ENCODE data around the gene PRPF19. TPM values are rescaled to one million over a fixed set of nuclear protein-coding genes. Genes with fewer than 3 reads are reported as not detected.

The PRPF19 gene
- total RNA-seq, 2 experiments from 2014 or later, result 127 to 139 TPM

DNA sequence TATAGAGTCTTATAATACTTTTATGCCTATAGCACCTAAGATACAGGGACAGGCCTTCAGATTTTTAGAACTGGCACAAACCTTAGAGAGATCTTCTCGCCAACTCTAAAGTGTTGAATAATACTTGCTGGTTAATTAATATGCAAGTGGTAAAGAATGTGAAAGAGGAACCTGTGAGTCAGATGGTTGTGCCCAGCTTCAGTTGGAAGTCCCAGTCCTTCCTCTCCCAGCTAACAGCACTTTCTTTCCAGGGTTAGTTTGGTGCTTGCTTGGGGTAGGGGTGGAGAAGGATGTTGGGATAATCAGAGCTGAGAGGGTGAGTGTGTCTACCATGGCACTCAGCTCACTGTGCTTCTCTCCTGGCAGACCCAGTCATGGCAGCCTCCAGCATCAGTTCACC, 12.9 kb upstream of the PRPF19 start:
- H3K4me1 Mint-ChIP-seq (ENCODE audit: low read depth), result peaks cover 46% of the 10 kb centered on the region
- H3K9me3 Mint-ChIP-seq, result no peaks in the 10 kb centered on the region
- intact Hi-C loops (cut with micrococcal nuclease), result loop anchor here (5.0 to 10.0 kb wide), 2 partner anchors 33 to 415 kb away; partner anchors contain the start of genes DDB1, SLC15A3 and TKFC
- H3K36me3 Mint-ChIP-seq, result peaks cover 53% of the 10 kb centered on the region
- H3K27ac Mint-ChIP-seq, result no peak overlapping the region
- CTCF ChIA-PET, result interaction anchor here (0.8 to 1.7 kb wide), 4 partner anchors 20 to 144 kb away, joined by 3 to 5 read pairs (median 4); no protein-coding TSS in a partner anchor
- DNase-seq, result no peak
- peaks cover 6% of the 10 kb centered on the region for H3K27me3 Mint-ChIP-seq
- POLR2A ChIA-PET, result no interaction called here
- no peak overlapping the region for H3K4me3 Mint-ChIP-seq

DNA sequence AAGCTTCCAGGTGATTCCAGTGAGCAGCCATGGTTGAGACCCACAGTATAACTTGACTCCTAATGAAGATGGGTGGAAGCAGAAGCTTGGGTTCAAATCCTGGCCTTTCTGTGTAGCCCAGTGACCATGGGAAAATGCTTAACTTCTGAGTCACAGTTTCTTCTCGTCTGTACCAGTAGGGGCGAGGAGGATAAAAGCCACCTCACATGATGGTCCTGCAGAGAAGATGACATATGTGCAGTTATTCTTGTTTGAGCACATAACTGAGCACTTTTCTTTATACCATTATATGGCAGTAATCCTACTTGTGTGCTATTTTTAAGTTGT, 12.5 kb upstream of the PRPF19 start:
- Mint-ChIP-seq H3K4me1 (ENCODE audit: low read depth) (peaks cover 44% of the 10 kb centered on the region), H3K4me3 (no peak overlapping the region), H3K9me3 (no peaks in the 10 kb centered on the region), H3K36me3 (peaks cover 55% of the 10 kb centered on the region), H3K27me3 (peaks cover 3% of the 10 kb centered on the region), H3K27ac (no peak overlapping the region)
- CTCF ChIA-PET, result interaction anchor here (0.8 to 1.7 kb wide), 4 partner anchors 19 to 143 kb away, joined by 3 to 5 read pairs (median 4); no protein-coding TSS in a partner anchor
- DNase-seq, result no peak
- intact Hi-C loops (cut with micrococcal nuclease), result loop anchor here (5.0 to 10.0 kb wide), 2 partner anchors 33 to 416 kb away; partner anchors contain the start of genes DDB1, SLC15A3 and TKFC
- POLR2A ChIA-PET, result no interaction called here

DNA sequence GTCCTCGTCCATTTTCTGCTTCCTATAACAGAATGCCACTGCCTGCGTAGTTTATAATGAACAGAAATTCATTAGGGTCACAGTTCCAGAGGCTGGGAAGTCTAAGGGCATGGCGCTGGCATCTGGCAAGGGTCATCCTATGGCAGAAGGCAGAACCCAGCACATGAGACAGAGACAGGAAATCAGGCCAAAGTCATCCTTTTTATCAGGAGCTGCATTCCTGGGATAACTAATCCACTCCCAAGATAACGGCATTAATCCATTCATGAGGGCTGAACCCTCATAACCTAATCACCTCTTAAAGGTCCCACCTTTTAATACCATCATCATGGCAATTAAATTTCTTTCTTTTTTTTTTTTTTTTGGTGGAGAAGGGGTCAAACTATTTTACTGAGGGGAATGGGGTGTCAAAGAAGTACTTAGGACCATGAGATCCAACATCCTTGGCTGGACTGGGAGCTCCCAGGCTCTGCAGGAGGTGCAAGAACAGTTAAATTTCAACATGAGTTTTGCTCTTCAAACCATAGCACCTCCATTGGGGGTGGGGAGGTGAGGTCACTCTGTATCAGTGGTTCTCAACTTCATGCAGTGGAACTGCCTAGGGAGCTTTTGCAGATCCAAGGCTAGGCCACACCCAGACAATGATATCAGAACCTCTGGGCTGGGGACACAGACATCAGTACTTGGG, 12.0 kb upstream of the PRPF19 start:
- Mint-ChIP-seq H3K27me3 (peaks cover 2% of the 10 kb centered on the region), H3K36me3 (peaks cover 54% of the 10 kb centered on the region), H3K4me3 (no peak overlapping the region), H3K9me3 (no peaks in the 10 kb centered on the region), H3K27ac (no peak overlapping the region), H3K4me1 (ENCODE audit: low read depth) (peaks cover 46% of the 10 kb centered on the region)
- CTCF ChIA-PET, result interaction anchor here (0.8 to 7.4 kb wide), 6 partner anchors 16 to 143 kb away, joined by 3 to 86 read pairs (median 5); partner anchors contain the start of gene PRPF19
- intact Hi-C loops (cut with micrococcal nuclease), result loop anchor here (5.0 to 10.0 kb wide), 2 partner anchors 34 to 416 kb away; partner anchors contain the start of genes DDB1, SLC15A3 and TKFC
- DNase-seq, result no peak
- POLR2A ChIA-PET, result no interaction called here

DNA sequence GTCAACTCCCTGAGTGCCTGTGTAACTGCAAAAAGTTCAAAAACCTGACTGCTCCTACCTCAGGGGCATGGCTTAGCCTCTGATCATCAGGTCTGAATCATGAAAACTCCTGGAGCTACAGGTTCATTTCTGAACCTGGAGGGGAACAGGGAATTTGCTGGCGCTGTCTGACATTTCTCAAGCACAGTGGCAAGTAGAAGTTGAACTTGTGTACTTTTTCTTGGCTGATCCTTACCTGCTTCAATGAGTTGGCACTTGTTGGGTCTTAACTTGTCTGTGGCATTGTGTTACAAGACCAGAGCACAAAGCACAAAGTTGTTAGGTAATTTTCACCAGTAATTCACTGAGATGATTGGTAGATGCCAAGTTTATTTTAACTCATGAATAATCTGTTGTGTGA, 10.9 kb upstream of the PRPF19 start:
- H3K36me3 Mint-ChIP-seq, result peaks cover 45% of the 10 kb centered on the region
- POLR2A ChIA-PET, result no interaction called here
- CTCF ChIA-PET, result interaction anchor here (0.7 to 7.4 kb wide), 3 partner anchors 15 to 270 kb away, joined by 3 to 86 read pairs (median 19); partner anchors contain the start of gene PRPF19
- H3K9me3 Mint-ChIP-seq, result no peaks in the 10 kb centered on the region
- peaks cover 56% of the 10 kb centered on the region for H3K4me1 Mint-ChIP-seq (ENCODE audit: low read depth)
- no peak overlapping the region for H3K27ac Mint-ChIP-seq
- intact Hi-C loops (cut with micrococcal nuclease), result loop anchor here (5.0 to 10.0 kb wide), 2 partner anchors 35 to 418 kb away; partner anchors contain the start of genes DDB1, SLC15A3 and TKFC
- H3K27me3 Mint-ChIP-seq, result no peaks in the 10 kb centered on the region
- DNase-seq, result no peak
- no peak overlapping the region for H3K4me3 Mint-ChIP-seq

DNA sequence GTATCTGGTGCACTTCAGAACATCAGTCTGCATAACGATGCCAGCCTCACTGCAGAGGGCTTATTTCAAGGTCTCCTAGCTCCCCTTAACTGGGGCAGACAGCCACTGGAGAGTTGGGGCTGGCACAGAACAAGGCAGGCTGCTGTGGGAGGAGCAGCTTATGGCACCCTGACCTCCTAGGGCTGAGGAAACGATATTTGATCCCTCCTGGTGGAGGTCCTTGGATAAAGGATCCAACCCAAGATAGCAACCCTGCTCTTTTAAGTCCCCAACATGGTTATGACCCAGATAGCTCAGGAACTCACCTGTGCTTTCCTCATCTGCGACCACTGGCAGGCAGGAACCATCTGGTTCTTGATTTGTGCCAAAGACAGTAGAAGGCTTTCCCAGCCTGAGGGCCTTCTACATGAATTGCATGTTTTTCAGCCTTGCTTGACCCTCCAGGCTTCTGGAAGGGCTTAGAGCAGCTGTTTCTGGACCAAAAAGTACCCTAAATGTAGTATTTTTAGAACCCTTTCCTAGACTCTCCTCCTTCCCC, 10.4 kb upstream of the PRPF19 start:
- H3K4me3 Mint-ChIP-seq, result no peak overlapping the region
- ChIA-PET CTCF (interaction anchor here (0.7 to 7.4 kb wide), 6 partner anchors 14 to 419 kb away, joined by 3 to 86 read pairs (median 4); partner anchors contain the start of gene PRPF19), POLR2A (interaction anchor here (4.1 kb wide), 1 partner anchor 12 kb away, joined by 26 read pairs; the partner anchor contains the start of gene PRPF19)
- no peak overlapping the region for H3K27ac Mint-ChIP-seq
- H3K9me3 Mint-ChIP-seq, result no peaks in the 10 kb centered on the region
- peaks cover 61% of the 10 kb centered on the region for H3K4me1 Mint-ChIP-seq (ENCODE audit: low read depth)
- no peak for DNase-seq
- H3K27me3 Mint-ChIP-seq, result no peaks in the 10 kb centered on the region
- H3K36me3 Mint-ChIP-seq, result peaks cover 40% of the 10 kb centered on the region
- intact Hi-C loops (cut with micrococcal nuclease), result loop anchor here (5.0 to 10.0 kb wide), 2 partner anchors 36 to 418 kb away; partner anchors contain the start of genes DDB1, SLC15A3 and TKFC

DNA sequence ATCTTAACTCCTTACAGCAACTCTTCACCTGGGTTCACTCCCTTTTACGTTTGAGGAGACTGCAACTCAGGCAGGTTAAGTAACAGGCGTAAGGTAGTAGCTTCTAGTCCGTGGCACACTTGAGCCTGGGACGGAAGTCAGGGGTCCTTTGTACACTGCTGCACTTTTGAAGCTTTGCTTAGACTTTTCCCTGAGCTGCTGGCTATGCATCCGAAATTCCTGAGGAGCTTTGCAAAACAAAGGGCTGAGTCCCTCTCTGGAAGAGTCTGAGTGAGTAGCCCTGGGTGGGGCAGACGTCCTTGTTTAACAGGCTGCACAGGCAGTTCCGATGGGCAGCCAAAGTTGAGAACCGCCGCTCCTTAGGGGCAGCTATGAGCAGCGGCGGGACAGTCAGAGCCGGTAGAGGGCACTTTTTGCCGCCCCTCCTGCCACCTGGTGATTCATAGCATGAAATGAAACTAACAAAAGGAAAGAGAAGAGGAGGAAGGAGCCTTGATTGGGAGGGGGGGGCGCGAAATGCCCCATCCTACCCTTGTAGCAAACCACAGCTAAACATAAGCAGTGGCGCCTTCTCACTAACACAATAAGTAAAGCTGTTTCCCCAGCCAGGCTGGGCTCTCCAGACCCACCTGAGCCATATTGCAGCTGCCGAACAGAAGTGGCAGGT, 9.0 kb upstream of the PRPF19 start:
- ChIA-PET POLR2A (interaction anchor here (0.7 to 4.1 kb wide), 7 partner anchors 10 to 196 kb away, joined by 3 to 26 read pairs (median 3); partner anchors contain the start of gene PRPF19), CTCF (interaction anchor here (0.6 to 7.4 kb wide), 17 partner anchors 8 to 420 kb away, joined by 3 to 86 read pairs (median 4); partner anchors contain the start of genes PRPF19 and TMEM132A)
- no peaks in the 10 kb centered on the region for H3K27me3 Mint-ChIP-seq
- peak; percentile 87 for DNase-seq
- intact Hi-C loops (cut with micrococcal nuclease), result loop anchor here (1.0 to 10.0 kb wide), 8 partner anchors 9 to 419 kb away; partner anchors contain the start of genes DDB1, SLC15A3, TKFC and TMEM132A
- H3K4me1 Mint-ChIP-seq (ENCODE audit: low read depth), result peaks cover 67% of the 10 kb centered on the region
- peaks cover 27% of the 10 kb centered on the region for H3K36me3 Mint-ChIP-seq
- H3K27ac Mint-ChIP-seq, result peak overlapping the region; percentile 78
- H3K4me3 Mint-ChIP-seq, result peak overlapping the region; percentile 92
- H3K9me3 Mint-ChIP-seq, result no peaks in the 10 kb centered on the region

DNA sequence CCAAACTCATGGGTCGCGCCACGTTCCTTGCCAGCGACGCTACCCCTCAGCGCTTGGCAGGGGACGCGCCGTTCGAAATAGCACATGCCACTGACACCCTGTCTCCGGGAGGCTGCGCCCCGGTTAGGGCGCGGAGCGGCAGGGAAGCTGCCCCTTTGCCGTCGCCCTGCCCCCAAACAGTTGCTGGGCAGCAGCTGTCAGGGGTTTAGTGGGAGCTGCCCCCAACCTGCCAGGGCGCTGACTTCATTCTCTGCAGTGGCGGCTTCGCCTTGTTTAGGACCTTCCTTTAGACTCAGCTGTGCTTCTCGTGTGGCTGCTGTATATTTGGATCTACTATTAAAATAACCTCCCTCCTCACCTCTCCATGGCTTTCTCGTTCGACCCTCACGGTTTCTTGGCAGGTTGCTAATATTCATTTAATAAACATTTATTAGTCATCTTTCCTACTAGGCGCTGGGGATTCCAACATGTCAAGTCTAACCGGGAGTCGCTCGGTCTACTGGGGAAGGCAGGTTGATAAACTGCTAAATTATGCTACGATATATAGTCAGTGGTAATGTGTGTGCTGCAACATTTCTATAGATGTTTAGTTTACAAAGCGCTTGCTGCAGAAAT, 8.4 kb upstream of the PRPF19 start:
- POLR2A ChIA-PET, result interaction anchor here (0.8 to 4.1 kb wide), 7 partner anchors 10 to 197 kb away, joined by 3 to 26 read pairs (median 4); partner anchors contain the start of genes CD5 and PRPF19
- peak overlapping the region; percentile 92 for H3K4me3 Mint-ChIP-seq
- peaks cover 64% of the 10 kb centered on the region for H3K4me1 Mint-ChIP-seq (ENCODE audit: low read depth)

DNA sequence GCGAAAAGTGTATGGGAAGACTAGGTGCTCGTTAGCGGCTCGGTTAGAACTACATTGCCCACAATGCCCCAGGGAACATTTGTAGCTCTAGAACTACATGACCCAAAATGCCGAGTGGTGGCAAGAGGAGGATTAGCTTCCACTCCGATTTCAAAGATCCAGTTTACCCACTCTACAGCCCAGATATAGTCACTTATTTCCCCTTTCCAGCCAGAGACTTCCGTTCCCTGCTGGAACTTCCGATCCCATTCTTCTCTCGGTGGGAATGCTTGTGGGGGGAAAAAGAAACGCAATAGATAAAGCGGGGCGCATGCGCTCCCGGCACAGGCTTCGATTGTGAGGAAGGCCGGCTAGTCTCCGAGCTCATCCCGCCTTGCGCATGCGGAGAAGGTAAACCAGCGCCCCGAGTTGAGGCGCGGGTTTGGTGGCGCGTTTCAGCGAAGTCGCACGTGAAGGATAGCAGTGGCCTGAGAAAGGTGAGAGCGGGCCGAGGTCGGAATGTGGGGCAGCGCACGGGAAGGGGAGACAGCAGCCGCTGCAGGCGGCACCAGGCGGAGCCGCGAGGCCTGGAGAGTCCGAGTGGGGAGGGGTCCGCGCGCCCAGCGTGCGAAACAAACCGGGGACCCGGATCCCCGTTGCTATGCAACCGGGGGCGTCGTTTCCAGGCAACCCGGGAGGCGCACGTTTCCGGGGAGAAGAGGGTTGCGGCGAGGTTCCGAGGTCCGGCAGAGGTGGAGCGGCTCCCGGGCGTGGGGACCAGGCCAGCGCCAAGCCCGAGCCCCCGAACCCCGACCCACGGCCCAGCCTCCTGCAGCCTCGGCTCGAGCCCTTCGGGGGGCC, 7.6 kb upstream of the PRPF19 start, which contains the start of gene TMEM109:
Gene TMEM109 (plus strand): TSS at position 366 of the 840 bp plus-strand sequence. CDS start 5,536 bp downstream, outside the sequence.
- Mint-ChIP-seq H3K27ac (peak within 1 kb of the TSS; percentile 91), H3K27me3 (no peaks in the 10 kb centered on the region), H3K4me3 (peak within 1 kb of the TSS; percentile 92), H3K36me3 (peaks cover 15% of the 10 kb centered on the region), H3K4me1 (ENCODE audit: low read depth) (peaks cover 56% of the 10 kb centered on the region), H3K9me3 (no peaks in the 10 kb centered on the region)
- intact Hi-C loops (cut with micrococcal nuclease), result loop anchor here (1.0 to 10.0 kb wide), 5 partner anchors 8 to 421 kb away; partner anchors contain the start of genes DDB1, PRPF19 and TKFC
- POLR2A ChIA-PET, result interaction anchor here (0.9 to 4.1 kb wide), 5 partner anchors 9 to 204 kb away, joined by 3 to 26 read pairs (median 4); partner anchors contain the start of genes CD5 and PRPF19
- peak; percentile 92 for DNase-seq
- CTCF ChIA-PET, result interaction anchor here (0.9 to 7.4 kb wide), 8 partner anchors 12 to 151 kb away, joined by 3 to 86 read pairs (median 4); partner anchors contain the start of gene PRPF19

More for the DNA sequence above, 8.4 kb upstream of the PRPF19 start:
- no peak for DNase-seq
- intact Hi-C loops (cut with micrococcal nuclease), result loop anchor here (1.0 to 10.0 kb wide), 9 partner anchors 8 to 420 kb away; partner anchors contain the start of genes DDB1, PRPF19, SLC15A3 and TKFC
- Mint-ChIP-seq H3K9me3 (no peaks in the 10 kb centered on the region), H3K27ac (peak overlapping the region; percentile 78), H3K36me3 (peaks cover 20% of the 10 kb centered on the region), H3K27me3 (no peaks in the 10 kb centered on the region)
- CTCF ChIA-PET, result interaction anchor here (0.6 to 7.4 kb wide), 14 partner anchors 9 to 355 kb away, joined by 3 to 86 read pairs (median 4); partner anchors contain the start of genes PRPF19 and TMEM132A

DNA sequence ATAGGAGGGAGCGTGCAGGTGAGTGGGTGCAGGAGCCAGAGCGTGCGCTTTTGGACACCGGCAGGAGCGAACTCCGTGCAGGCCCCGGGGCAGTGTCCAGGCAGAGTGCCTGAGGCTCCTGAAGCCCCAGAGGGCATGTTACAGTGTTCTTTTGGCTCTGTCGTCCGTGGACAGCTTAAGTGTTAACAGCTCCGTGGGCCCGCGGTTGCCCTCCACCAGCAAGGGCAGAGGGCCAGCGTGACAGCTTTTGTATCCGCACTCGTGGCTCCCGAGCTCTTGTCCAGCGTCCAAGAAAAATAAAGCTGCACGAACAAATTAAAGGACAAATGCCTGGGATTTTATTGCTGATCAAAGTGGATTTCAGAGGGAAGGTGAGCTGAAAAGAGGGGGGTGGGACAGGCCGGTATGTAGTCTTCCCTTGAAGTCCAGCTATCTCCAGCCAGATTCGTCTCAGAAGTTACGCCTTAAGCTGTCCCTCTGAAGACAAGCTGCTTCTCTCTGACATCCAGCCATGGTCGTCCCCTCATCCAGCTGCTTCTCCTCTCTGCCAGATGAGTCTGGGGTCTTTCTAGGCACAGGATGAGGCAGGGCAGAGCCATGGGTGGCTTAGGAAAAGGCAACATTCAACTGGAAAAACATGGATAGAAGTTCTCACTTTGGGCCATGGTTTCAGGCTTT, 6.6 kb upstream of the PRPF19 start:
- ChIA-PET CTCF (interaction anchor here (0.9 to 7.4 kb wide), 6 partner anchors 11 to 150 kb away, joined by 3 to 86 read pairs (median 4); partner anchors contain the start of gene PRPF19), POLR2A (interaction anchor here (0.9 to 4.1 kb wide), 4 partner anchors 8 to 199 kb away, joined by 3 to 26 read pairs (median 4); partner anchors contain the start of genes CD5 and PRPF19)
- Mint-ChIP-seq H3K9me3 (no peaks in the 10 kb centered on the region), H3K4me3 (no peak overlapping the region), H3K27ac (peak overlapping the region; percentile 91), H3K4me1 (ENCODE audit: low read depth) (peaks cover 46% of the 10 kb centered on the region), H3K36me3 (peaks cover 15% of the 10 kb centered on the region), H3K27me3 (no peaks in the 10 kb centered on the region)
- DNase-seq, result no peak
- intact Hi-C loops (cut with micrococcal nuclease), result loop anchor here (10.0 kb wide), 1 partner anchor 422 kb away; the partner anchor contains the start of genes DDB1 and TKFC

All from activated CD4-positive, alpha-beta memory T cell treated with anti-CD3 and anti-CD28 coated beads for 36 hours (primary cell).